NCI-H2227 (cell line): ENCODE measurements around the gene MPV17.
A peak's percentile ranks its signal among the peaks of the same experiment; 100 is the strongest.
"Not testable (repeated sequence)": the region's sequence is repeated elsewhere in the genome, so short reads cannot be mapped to it uniquely, and the experiment has no call there.

Source experiments
- DNase-seq: peaks from one replicate; lab custom pipeline; 2025; ENCODE audit not compliant: unreplicated experiment; lab: John Stamatoyannopoulos, UW

MPV17 gene

DNA sequence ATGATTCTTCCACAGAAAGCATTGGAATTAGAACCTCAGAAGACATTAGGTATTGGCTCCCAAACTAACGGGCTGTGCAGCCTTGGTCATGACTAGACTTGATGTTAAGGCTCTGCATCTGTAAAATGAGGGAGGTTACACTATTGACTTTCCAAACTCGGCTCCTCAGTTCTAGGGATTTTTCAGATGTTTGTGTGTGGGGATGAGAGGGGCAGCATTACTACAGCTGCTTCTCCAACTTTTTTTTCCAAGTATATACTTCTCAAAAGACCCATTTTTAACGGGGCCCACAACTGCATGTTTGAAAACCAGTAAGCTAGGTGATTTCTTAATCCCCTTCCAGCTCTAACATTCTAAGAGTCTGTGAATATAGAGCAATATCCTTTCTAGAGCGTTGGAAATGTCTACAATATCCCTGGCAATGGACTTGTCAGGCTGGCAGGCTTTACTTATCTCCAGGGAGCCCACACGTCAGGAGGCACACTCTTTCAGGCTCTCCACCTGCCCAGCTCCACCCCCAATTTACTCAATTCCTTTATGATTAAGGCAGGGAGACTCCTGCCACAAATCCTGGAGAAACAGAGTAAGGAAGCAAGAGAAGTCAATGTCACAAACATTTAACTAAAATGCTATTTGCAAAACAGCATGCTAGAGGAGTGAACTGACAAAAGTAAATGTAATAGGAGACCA, 844 bp upstream of the MPV17 start:
- peak; percentile 23 for DNase-seq

- no peak for DNase-seq
Measured at GRCh38 chr2:27322301-27322765, 564 bp downstream of the MPV17 start.

GRCh38 chr2:27320958-27321543, 1.8 kb downstream of the MPV17 start:
- peak; percentile 35 for DNase-seq

DNA sequence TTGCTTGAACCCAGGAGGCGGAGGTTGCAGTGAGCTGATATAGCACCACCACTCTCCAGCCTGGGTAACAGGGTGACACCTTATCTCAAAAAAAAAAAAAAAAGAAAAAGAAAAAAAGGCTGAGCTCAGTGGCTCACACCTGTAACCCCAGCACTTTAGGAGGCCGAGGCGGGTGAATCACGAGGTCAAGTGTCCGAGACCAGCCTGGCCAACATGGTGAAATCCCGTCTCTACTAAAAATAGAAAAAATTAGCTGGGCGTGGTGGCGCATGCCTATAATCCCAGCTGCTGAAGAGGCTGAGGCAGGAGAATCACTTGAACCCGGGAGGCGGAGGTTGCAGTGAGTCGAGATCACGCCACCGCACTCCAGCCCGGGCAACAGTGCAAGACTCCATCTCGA, 3.1 kb downstream of the MPV17 start:
- not testable (repeated sequence) for DNase-seq

- peak; percentile 32 for DNase-seq
Measured at GRCh38 chr2:27316655-27317412, 6.1 kb downstream of the MPV17 start.

DNA sequence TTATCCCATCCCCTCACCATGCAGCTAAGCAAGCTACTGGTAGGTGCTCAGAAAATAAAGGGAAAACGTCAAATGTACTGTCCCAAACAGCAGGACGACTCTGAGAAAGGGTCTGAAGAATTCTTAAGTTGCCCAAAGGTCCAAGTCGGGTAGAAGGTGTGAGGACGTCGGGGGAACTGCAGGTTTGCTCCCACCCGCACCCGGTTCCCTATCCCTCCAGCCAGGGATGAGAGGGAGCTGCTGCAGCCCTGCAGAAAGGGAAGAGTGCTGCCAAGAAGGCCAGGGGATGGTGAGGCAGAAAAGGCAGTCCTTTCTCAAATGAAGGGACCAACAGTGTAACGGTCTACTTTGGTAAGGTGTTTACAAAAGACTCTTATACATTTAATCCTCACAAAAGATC, 7.8 kb downstream of the MPV17 start:
- DNase-seq: no peak

- no peak for DNase-seq
Measured at GRCh38 chr2:27314709-27315108, 8.2 kb downstream of the MPV17 start.

GRCh38 chr2:27313882-27314645, 8.8 kb downstream of the MPV17 start:
- DNase-seq: no peak

GRCh38 chr2:27312152-27312551, 10.7 kb downstream of the MPV17 start:
- no peak for DNase-seq

GRCh38 chr2:27309651-27310050, 13.2 kb downstream of the MPV17 start:
- DNase-seq: no peak

- peak; percentile 67 for DNase-seq
Measured at GRCh38 chr2:27308359-27308881, 14.5 kb downstream of the MPV17 start, which contains the start of gene UCN. UCN (minus strand) TSS chr2:27308445; CDS start chr2:27307895, 550 bp downstream.

GRCh38 chr2:27307545-27308358, 15.1 kb downstream of the MPV17 start:
- peak; percentile 46 for DNase-seq

DNA sequence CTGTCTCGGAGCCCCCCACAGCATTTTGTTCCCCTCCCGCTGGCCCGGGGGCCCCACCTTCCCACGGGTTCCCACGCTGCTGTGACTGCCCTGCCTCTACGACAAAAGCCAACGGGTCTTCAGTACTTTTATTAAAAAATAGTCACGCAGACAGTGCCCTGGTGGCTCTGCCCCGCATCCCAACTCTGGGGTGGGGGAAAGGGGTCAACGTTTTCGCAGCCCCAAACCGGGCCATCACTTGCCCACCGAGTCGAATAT, 15.7 kb downstream of the MPV17 start:
- DNase-seq: no peak

- peak; percentile 58 for DNase-seq
Measured at GRCh38 chr2:27306573-27307286, 16.2 kb downstream of the MPV17 start.

- DNase-seq: no peak
Measured at GRCh38 chr2:27306136-27306535, 16.8 kb downstream of the MPV17 start.

DNA sequence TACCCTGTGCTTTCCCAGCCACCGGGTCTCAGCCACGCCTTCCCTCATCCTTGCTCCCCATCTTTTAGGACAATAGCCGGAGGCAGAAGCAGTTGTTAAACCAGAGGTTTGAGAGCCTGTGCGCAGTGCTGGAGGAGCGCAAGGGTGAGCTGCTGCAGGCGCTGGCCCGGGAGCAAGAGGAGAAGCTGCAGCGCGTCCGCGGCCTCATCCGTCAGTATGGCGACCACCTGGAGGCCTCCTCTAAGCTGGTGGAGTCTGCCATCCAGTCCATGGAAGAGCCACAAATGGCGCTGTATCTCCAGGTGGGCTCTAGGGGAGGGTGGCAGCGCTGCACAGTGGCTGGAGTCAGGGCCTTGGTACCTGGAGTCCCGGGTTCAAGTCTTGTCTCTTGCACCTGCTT, 17.4 kb downstream of the MPV17 start:
- no peak for DNase-seq

DNA sequence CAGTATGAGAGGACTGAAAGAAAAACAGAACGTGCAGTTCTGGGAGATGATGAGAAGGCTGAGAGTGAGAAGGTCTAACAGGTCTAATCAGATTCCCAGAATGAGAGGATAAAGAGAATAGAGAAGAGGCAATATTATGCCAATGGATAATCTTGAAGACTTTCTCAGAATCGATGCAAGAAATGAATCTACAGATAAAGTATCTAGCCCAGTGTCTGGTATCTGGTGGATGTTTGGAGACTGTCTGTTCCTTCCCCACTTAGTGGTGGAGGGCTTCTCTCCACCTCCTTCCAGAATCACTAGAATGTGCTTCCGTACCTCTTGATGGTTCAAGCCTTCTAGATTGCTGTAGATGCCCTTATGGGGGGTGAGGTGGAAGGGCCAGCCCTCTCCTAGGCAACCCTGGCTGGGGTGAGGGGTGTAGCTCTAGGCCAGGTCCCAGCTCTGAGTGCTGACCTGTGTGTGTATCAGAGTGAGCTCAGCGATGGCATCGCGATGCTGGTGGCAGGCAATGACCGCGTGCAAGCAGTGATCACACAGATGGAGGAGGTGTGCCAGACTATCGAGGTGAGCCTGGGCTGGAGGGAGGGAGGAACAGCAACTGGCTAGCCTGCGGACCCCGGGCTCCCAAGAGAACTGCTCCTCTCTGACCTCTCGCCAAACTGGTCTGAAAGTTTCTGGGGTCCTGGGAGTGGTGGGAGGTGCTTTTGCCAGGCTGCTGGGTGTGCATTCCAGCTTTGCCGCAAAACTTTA, 18.2 kb downstream of the MPV17 start:
- DNase-seq: no peak

DNA sequence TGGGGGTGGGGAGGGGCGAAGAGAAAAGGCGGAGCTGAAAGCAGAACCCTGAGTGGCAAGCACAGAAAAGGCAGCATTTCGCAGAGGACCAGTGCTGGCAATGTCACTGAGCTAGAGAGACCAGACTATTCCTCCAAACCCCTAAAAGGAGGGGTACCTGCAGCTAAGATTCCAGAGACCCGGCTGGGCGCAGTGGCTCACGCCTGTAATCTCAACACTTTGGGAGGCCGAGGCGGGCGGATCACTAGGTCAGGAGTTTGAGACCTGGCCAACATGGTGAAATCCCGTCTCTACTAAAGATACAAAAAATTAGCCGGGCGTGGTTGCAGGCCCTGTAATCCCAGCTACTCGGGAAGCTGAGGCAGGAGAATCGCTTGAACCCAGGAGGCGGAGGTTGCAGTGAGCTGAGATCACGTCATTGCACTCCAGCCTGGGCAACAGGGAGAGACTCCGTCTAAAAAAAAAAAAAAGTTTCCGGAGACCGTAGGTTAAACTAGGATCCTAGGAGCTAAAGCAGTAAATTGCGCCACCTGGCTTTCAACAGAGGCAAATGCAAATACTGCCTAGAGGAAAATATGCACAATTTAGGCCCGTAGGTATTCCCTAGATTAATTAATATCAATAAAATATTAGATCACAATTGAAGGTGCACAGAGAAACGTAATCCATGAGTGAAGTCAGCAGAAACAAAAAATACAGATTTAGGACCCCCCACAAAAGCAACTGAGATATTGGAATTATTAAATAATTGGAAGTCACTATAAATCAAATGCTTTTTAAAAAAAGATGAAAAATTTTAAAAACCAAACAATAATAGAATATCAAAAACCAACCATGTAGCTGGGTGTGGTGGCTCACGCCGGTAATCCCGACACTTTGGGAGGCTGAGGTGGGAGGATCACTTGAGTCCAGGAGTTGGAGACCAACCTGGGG, 19.5 kb downstream of the MPV17 start:
- peak; percentile 84 for DNase-seq
